ENCODE measurements around the gene FNIP2. TPM values are rescaled to one million over a fixed set of nuclear protein-coding genes. Genes with fewer than 3 reads are reported as not detected.
"Not testable (repeated sequence)": the region's sequence is repeated elsewhere in the genome, so short reads cannot be mapped to it uniquely, and the experiment has no call there.

Gene FNIP2
- total RNA-seq, 2 donors from 2014 or later = 26.7 to 38.2 TPM

- intact Hi-C loops (cut with DNase I) = no loop called here
- Histone ChIP-seq H3K4me3 (no peak overlapping the region), H3K27me3 (no peaks in the 10 kb centered on the region), H3K27ac (no peak overlapping the region), H3K9me3 (no peaks in the 10 kb centered on the region), H3K4me1 (peaks cover 38% of the 10 kb centered on the region), H3K36me3 (replicated peaks in 1 of 2; ENCODE audit: insufficient read depth in 1 of 2, low read depth in 2 of 2) (no peaks in the 10 kb centered on the region)
- ATAC-seq = no peak
- no peak for DNase-seq
- WGBS, 2 donors = 73 to 81% methylated on average over 1 of the region's 1 CpG
- no peak for TF ChIP-seq POLR2A (IDR thresholded peaks at IDR 0.05)
- TF ChIP-seq CTCF (IDR thresholded peaks at IDR 0.05) = no peak
Measured at GRCh38 chr4:158793021-158793420, 24.2 kb downstream of the FNIP2 start.

GRCh38 chr4:158793430-158793829, 24.6 kb downstream of the FNIP2 start:
- H3K36me3 ChIP-seq (replicated peaks in 1 of 2; ENCODE audit: insufficient read depth in 1 of 2, low read depth in 2 of 2); intact Hi-C loops (cut with DNase I); DNase-seq; H3K27me3 ChIP-seq; ATAC-seq; H3K9me3 ChIP-seq; H3K4me3 ChIP-seq; H3K27ac ChIP-seq: not testable (repeated sequence)
- peaks cover 42% of the 10 kb centered on the region for H3K4me1 ChIP-seq
- WGBS, 2 donors = 63 to 76% methylated on average over 1 of the region's 1 CpG

- ATAC-seq (no peak), DNase-seq (peak in 1 of 4 donors; percentile 42)
- 73 to 75% methylated on average over 7 of the region's 7 CpGs for WGBS, 2 donors
- H3K4me1 ChIP-seq = peaks cover 60% of the 10 kb centered on the region
- H3K27me3 ChIP-seq = no peaks in the 10 kb centered on the region
- H3K36me3 ChIP-seq (replicated peaks in 1 of 2; ENCODE audit: insufficient read depth in 1 of 2, low read depth in 2 of 2) = no peaks in the 10 kb centered on the region
- peak overlapping the region in 1 of 4 donors; percentile 11 for H3K27ac ChIP-seq
- H3K4me3 ChIP-seq = no peak overlapping the region
- TF ChIP-seq POLR2A (IDR thresholded peaks at IDR 0.05) = no peak
- TF ChIP-seq CTCF (IDR thresholded peaks at IDR 0.05) = no peak
- intact Hi-C loops (cut with DNase I) = no loop called here
- H3K9me3 ChIP-seq = no peaks in the 10 kb centered on the region
Measured at GRCh38 chr4:158796370-158797140, 27.7 kb downstream of the FNIP2 start.

GRCh38 chr4:158798062-158798461, 29.2 kb downstream of the FNIP2 start:
- DNase-seq (no peak), ATAC-seq (no peak)
- H3K36me3 ChIP-seq (replicated peaks in 1 of 2; ENCODE audit: insufficient read depth in 1 of 2, low read depth in 2 of 2) = no peaks in the 10 kb centered on the region
- 83 to 84% methylated on average over 7 of the region's 7 CpGs for WGBS, 2 donors
- H3K27me3 ChIP-seq = no peaks in the 10 kb centered on the region
- H3K9me3 ChIP-seq = no peaks in the 10 kb centered on the region
- H3K27ac ChIP-seq = no peak overlapping the region
- no peak overlapping the region for H3K4me3 ChIP-seq
- no peak for TF ChIP-seq POLR2A (IDR thresholded peaks at IDR 0.05)
- no peak for TF ChIP-seq CTCF (IDR thresholded peaks at IDR 0.05)
- intact Hi-C loops (cut with DNase I) = no loop called here
- peaks cover 67% of the 10 kb centered on the region for H3K4me1 ChIP-seq

GRCh38 chr4:158799013-158799770, 30.4 kb downstream of the FNIP2 start:
- ATAC-seq (no peak), DNase-seq (no peak)
- H3K4me1 ChIP-seq = peaks cover 62% of the 10 kb centered on the region
- TF ChIP-seq CTCF (IDR thresholded peaks at IDR 0.05) = no peak
- no peak for TF ChIP-seq POLR2A (IDR thresholded peaks at IDR 0.05)
- intact Hi-C loops (cut with DNase I) = no loop called here
- peak overlapping the region in 2 of 4 donors; percentile 36 to 58 for H3K27ac ChIP-seq
- no peaks in the 10 kb centered on the region for H3K27me3 ChIP-seq
- no peaks in the 10 kb centered on the region for H3K9me3 ChIP-seq
- no peak overlapping the region for H3K4me3 ChIP-seq
- H3K36me3 ChIP-seq (replicated peaks in 1 of 2; ENCODE audit: insufficient read depth in 1 of 2, low read depth in 2 of 2) = no peaks in the 10 kb centered on the region
